ENCODE results near the gene IFNA13.

- TF ChIP-seq SRSF1 (IDR thresholded peaks at IDR 0.05; ENCODE audit: low read depth, low read length) = no peak
- no peak for TF ChIP-seq ZNF239 (CRISPR knock-in tag; IDR thresholded peaks at IDR 0.05)
- TF ChIP-seq E4F1 (CRISPR knock-in tag; IDR thresholded peaks at IDR 0.05; ENCODE audit: borderline replicate concordance) = no peak
- TF ChIP-seq FOXJ3 (CRISPR knock-in tag; IDR thresholded peaks at IDR 0.05) = no peak
- no peak for TF ChIP-seq EZH2 (IDR thresholded peaks at IDR 0.05; ENCODE audit: borderline replicate concordance, low read depth, low read length)
- no peak for TF ChIP-seq ZBTB26 (CRISPR knock-in tag; IDR thresholded peaks at IDR 0.05)
- TF ChIP-seq ZNF263 (CRISPR knock-in tag; IDR thresholded peaks at IDR 0.05; ENCODE audit: borderline replicate concordance) = no peak
These were observed 34.8 kb upstream of the IFNA13 start for GRCh38 chr9:21402386-21403251.

Measured in K562 (cell line).